ENCODE data around the gene TRPC4AP. TPM values are rescaled to one million over a fixed set of nuclear protein-coding genes. Genes with fewer than 3 reads are reported as not detected.

The TRPC4AP gene
- total and polyA plus RNA-seq, 2 donors, result 24.6 to 57.3 TPM

- no peaks in the 10 kb centered on the region for H3K27me3 ChIP-seq (ENCODE audit: control insufficient read depth in 2 of 2, insufficient read depth in 1 of 2, low read length in 1 of 2)
- no peak overlapping the region for H3K4me3 ChIP-seq (ENCODE audit: low read length in 2 of 2)
- H3K27ac ChIP-seq (ENCODE audit: low read depth in 1 of 2, low read length in 1 of 2), result no peak overlapping the region
- DNase-seq (ENCODE audit: low read depth in 6 of 9, low spot score in 9 of 9), result no peak
- H3K4me1 ChIP-seq (ENCODE audit: control insufficient read depth in 2 of 2, insufficient read depth in 2 of 2, low read length in 2 of 2), result no peaks in the 10 kb centered on the region
- H3K36me3 ChIP-seq (ENCODE audit: control insufficient read depth in 2 of 2, insufficient read depth in 2 of 2, low read length in 1 of 2), result peaks cover 42 to 43% of the 10 kb centered on the region in 2 donors
- 99% methylated on average over 2 of the region's 2 CpGs for WGBS
- H3K9me3 ChIP-seq (ENCODE audit: control insufficient read depth in 2 of 2, insufficient read depth in 1 of 2, low read length in 1 of 2), result no peaks in the 10 kb centered on the region
Observed at GRCh38 chr20:35129647-35130069, 37.1 kb upstream of the TRPC4AP start.

GRCh38 chr20:35125753-35126152 is 33.1 kb upstream of the TRPC4AP start:
- H3K9me3 ChIP-seq (ENCODE audit: control insufficient read depth in 2 of 2, insufficient read depth in 1 of 2, low read length in 1 of 2), result no peaks in the 10 kb centered on the region
- WGBS, result 97% methylated on average over 5 of the region's 5 CpGs
- H3K27ac ChIP-seq (ENCODE audit: low read depth in 1 of 2, low read length in 1 of 2), result no peak overlapping the region
- peaks cover 35 to 54% of the 10 kb centered on the region in 2 donors for H3K36me3 ChIP-seq (ENCODE audit: control insufficient read depth in 2 of 2, insufficient read depth in 2 of 2, low read length in 1 of 2)
- no peaks in the 10 kb centered on the region for H3K27me3 ChIP-seq (ENCODE audit: control insufficient read depth in 2 of 2, insufficient read depth in 1 of 2, low read length in 1 of 2)
- no peak overlapping the region for H3K4me3 ChIP-seq (ENCODE audit: low read length in 2 of 2)
- DNase-seq (ENCODE audit: low read depth in 6 of 9, low spot score in 9 of 9), result no peak
- no peaks in the 10 kb centered on the region for H3K4me1 ChIP-seq (ENCODE audit: control insufficient read depth in 2 of 2, insufficient read depth in 2 of 2, low read length in 2 of 2)

GRCh38 chr20:35122756-35123405 is 30.3 kb upstream of the TRPC4AP start:
- Histone ChIP-seq H3K4me1 (ENCODE audit: control insufficient read depth in 2 of 2, insufficient read depth in 2 of 2, low read length in 2 of 2) (no peaks in the 10 kb centered on the region), H3K4me3 (ENCODE audit: low read length in 2 of 2) (no peak overlapping the region), H3K36me3 (ENCODE audit: control insufficient read depth in 2 of 2, insufficient read depth in 2 of 2, low read length in 1 of 2) (peaks cover 47 to 65% of the 10 kb centered on the region in 2 donors), H3K27ac (ENCODE audit: low read depth in 1 of 2, low read length in 1 of 2) (no peak overlapping the region), H3K27me3 (ENCODE audit: control insufficient read depth in 2 of 2, insufficient read depth in 1 of 2, low read length in 1 of 2) (no peaks in the 10 kb centered on the region), H3K9me3 (ENCODE audit: control insufficient read depth in 2 of 2, insufficient read depth in 1 of 2, low read length in 1 of 2) (no peaks in the 10 kb centered on the region)
- 85% methylated on average over 5 of the region's 5 CpGs for WGBS
- DNase-seq (ENCODE audit: low read depth in 6 of 9, low spot score in 9 of 9), result no peak

GRCh38 chr20:35121186-35121585 is 28.6 kb upstream of the TRPC4AP start:
- H3K4me3 ChIP-seq (ENCODE audit: low read length in 2 of 2), result no peak overlapping the region
- no peak overlapping the region for H3K27ac ChIP-seq (ENCODE audit: low read depth in 1 of 2, low read length in 1 of 2)
- peaks cover 46 to 57% of the 10 kb centered on the region in 2 donors for H3K36me3 ChIP-seq (ENCODE audit: control insufficient read depth in 2 of 2, insufficient read depth in 2 of 2, low read length in 1 of 2)
- H3K9me3 ChIP-seq (ENCODE audit: control insufficient read depth in 2 of 2, insufficient read depth in 1 of 2, low read length in 1 of 2), result no peaks in the 10 kb centered on the region
- DNase-seq (ENCODE audit: low read depth in 6 of 9, low spot score in 9 of 9), result no peak
- over 99% methylated on average over 7 of the region's 7 CpGs for whole genome bisulfite sequencing
- no peaks in the 10 kb centered on the region for H3K27me3 ChIP-seq (ENCODE audit: control insufficient read depth in 2 of 2, insufficient read depth in 1 of 2, low read length in 1 of 2)
- H3K4me1 ChIP-seq (ENCODE audit: control insufficient read depth in 2 of 2, insufficient read depth in 2 of 2, low read length in 2 of 2), result no peaks in the 10 kb centered on the region

GRCh38 chr20:35120012-35120701 is 27.6 kb upstream of the TRPC4AP start:
- Histone ChIP-seq H3K9me3 (ENCODE audit: control insufficient read depth in 2 of 2, insufficient read depth in 1 of 2, low read length in 1 of 2) (no peaks in the 10 kb centered on the region), H3K36me3 (ENCODE audit: control insufficient read depth in 2 of 2, insufficient read depth in 2 of 2, low read length in 1 of 2) (peaks cover 47 to 55% of the 10 kb centered on the region in 2 donors), H3K4me3 (ENCODE audit: low read length in 2 of 2) (no peak overlapping the region), H3K4me1 (ENCODE audit: control insufficient read depth in 2 of 2, insufficient read depth in 2 of 2, low read length in 2 of 2) (no peaks in the 10 kb centered on the region), H3K27ac (ENCODE audit: low read depth in 1 of 2, low read length in 1 of 2) (no peak overlapping the region), H3K27me3 (ENCODE audit: control insufficient read depth in 2 of 2, insufficient read depth in 1 of 2, low read length in 1 of 2) (no peaks in the 10 kb centered on the region)
- no peak for DNase-seq (ENCODE audit: low read depth in 6 of 9, low spot score in 9 of 9)
- WGBS, result 95% methylated on average over 8 of the region's 8 CpGs

- Histone ChIP-seq H3K9me3 (ENCODE audit: control insufficient read depth in 2 of 2, insufficient read depth in 1 of 2, low read length in 1 of 2) (no peaks in the 10 kb centered on the region), H3K27me3 (ENCODE audit: control insufficient read depth in 2 of 2, insufficient read depth in 1 of 2, low read length in 1 of 2) (no peaks in the 10 kb centered on the region), H3K27ac (ENCODE audit: low read depth in 1 of 2, low read length in 1 of 2) (no peak overlapping the region), H3K4me1 (ENCODE audit: control insufficient read depth in 2 of 2, insufficient read depth in 2 of 2, low read length in 2 of 2) (no peaks in the 10 kb centered on the region), H3K4me3 (ENCODE audit: low read length in 2 of 2) (no peak overlapping the region), H3K36me3 (ENCODE audit: control insufficient read depth in 2 of 2, insufficient read depth in 2 of 2, low read length in 1 of 2) (peaks cover 38 to 45% of the 10 kb centered on the region in 2 donors)
- no peak for DNase-seq (ENCODE audit: low read depth in 6 of 9, low spot score in 9 of 9)
- WGBS, result 98% methylated on average over 1 of the region's 1 CpG
Observed at GRCh38 chr20:35117629-35118028, 25.0 kb upstream of the TRPC4AP start.

GRCh38 chr20:35117196-35117595 is 24.6 kb upstream of the TRPC4AP start:
- no peaks in the 10 kb centered on the region for H3K4me1 ChIP-seq (ENCODE audit: control insufficient read depth in 2 of 2, insufficient read depth in 2 of 2, low read length in 2 of 2)
- H3K9me3 ChIP-seq (ENCODE audit: control insufficient read depth in 2 of 2, insufficient read depth in 1 of 2, low read length in 1 of 2), result no peaks in the 10 kb centered on the region
- no peaks in the 10 kb centered on the region for H3K27me3 ChIP-seq (ENCODE audit: control insufficient read depth in 2 of 2, insufficient read depth in 1 of 2, low read length in 1 of 2)
- H3K36me3 ChIP-seq (ENCODE audit: control insufficient read depth in 2 of 2, insufficient read depth in 2 of 2, low read length in 1 of 2), result peaks cover 35 to 42% of the 10 kb centered on the region in 2 donors
- DNase-seq (ENCODE audit: low read depth in 6 of 9, low spot score in 9 of 9), result no peak
- no peak overlapping the region for H3K27ac ChIP-seq (ENCODE audit: low read depth in 1 of 2, low read length in 1 of 2)
- no peak overlapping the region for H3K4me3 ChIP-seq (ENCODE audit: low read length in 2 of 2)

- H3K27me3 ChIP-seq (ENCODE audit: control insufficient read depth in 2 of 2, insufficient read depth in 1 of 2, low read length in 1 of 2), result no peaks in the 10 kb centered on the region
- WGBS, result 72% methylated on average over 4 of the region's 4 CpGs
- H3K36me3 ChIP-seq (ENCODE audit: control insufficient read depth in 2 of 2, insufficient read depth in 2 of 2, low read length in 1 of 2), result peaks cover 26 to 35% of the 10 kb centered on the region in 2 donors
- DNase-seq (ENCODE audit: low read depth in 6 of 9, low spot score in 9 of 9), result no peak
- no peaks in the 10 kb centered on the region for H3K4me1 ChIP-seq (ENCODE audit: control insufficient read depth in 2 of 2, insufficient read depth in 2 of 2, low read length in 2 of 2)
- no peak overlapping the region for H3K27ac ChIP-seq (ENCODE audit: low read depth in 1 of 2, low read length in 1 of 2)
- no peaks in the 10 kb centered on the region for H3K9me3 ChIP-seq (ENCODE audit: control insufficient read depth in 2 of 2, insufficient read depth in 1 of 2, low read length in 1 of 2)
- H3K4me3 ChIP-seq (ENCODE audit: low read length in 2 of 2), result no peak overlapping the region
Observed at GRCh38 chr20:35116258-35116657, 23.7 kb upstream of the TRPC4AP start.

GRCh38 chr20:35115606-35116005 is 23.0 kb upstream of the TRPC4AP start:
- no peaks in the 10 kb centered on the region for H3K27me3 ChIP-seq (ENCODE audit: control insufficient read depth in 2 of 2, insufficient read depth in 1 of 2, low read length in 1 of 2)
- WGBS, result 92% methylated on average over 11 of the region's 11 CpGs
- no peak overlapping the region for H3K4me3 ChIP-seq (ENCODE audit: low read length in 2 of 2)
- H3K36me3 ChIP-seq (ENCODE audit: control insufficient read depth in 2 of 2, insufficient read depth in 2 of 2, low read length in 1 of 2), result peaks cover 23 to 28% of the 10 kb centered on the region in 2 donors
- no peaks in the 10 kb centered on the region for H3K9me3 ChIP-seq (ENCODE audit: control insufficient read depth in 2 of 2, insufficient read depth in 1 of 2, low read length in 1 of 2)
- no peaks in the 10 kb centered on the region for H3K4me1 ChIP-seq (ENCODE audit: control insufficient read depth in 2 of 2, insufficient read depth in 2 of 2, low read length in 2 of 2)
- no peak overlapping the region for H3K27ac ChIP-seq (ENCODE audit: low read depth in 1 of 2, low read length in 1 of 2)
- no peak for DNase-seq (ENCODE audit: low read depth in 6 of 9, low spot score in 9 of 9)

Data from thymus (tissue), 11 donors.